GM12872 (cell line): Measurements from ENCODE around the gene PARL.
A peak's percentile ranks its signal among the peaks of the same experiment; 100 is the strongest.

Experiments
- TF ChIP-seq, protein P1 (sequence below): IDR thresholded peaks from 3 replicates; pipeline ENCODE4 v1.5.1; 2011; ENCODE audit warnings: low read depth, mild to moderate bottlenecking, low read length, moderate library complexity; ENCODE audit not compliant: insufficient read depth

Gene PARL

DNA sequence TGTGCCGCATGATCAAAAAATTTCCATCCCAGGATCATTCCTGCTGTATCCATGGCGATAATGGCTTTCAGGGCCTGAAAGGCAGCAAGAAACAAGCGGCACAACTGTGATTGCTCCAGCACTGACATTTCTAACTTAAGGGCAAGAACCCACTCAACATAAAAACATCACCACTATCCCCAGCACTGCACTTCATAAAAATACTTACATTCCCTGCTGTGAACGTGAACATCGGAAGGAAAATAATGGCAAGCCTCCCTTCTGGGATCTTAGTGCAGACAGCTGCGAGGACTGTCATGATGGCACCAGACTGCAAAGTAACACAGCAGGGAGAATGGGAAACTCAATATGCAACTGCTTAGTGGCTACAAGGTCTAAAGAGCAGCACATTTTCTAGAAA lies 51.2 kb downstream of the PARL start:
- TF ChIP-seq, protein P1, sequence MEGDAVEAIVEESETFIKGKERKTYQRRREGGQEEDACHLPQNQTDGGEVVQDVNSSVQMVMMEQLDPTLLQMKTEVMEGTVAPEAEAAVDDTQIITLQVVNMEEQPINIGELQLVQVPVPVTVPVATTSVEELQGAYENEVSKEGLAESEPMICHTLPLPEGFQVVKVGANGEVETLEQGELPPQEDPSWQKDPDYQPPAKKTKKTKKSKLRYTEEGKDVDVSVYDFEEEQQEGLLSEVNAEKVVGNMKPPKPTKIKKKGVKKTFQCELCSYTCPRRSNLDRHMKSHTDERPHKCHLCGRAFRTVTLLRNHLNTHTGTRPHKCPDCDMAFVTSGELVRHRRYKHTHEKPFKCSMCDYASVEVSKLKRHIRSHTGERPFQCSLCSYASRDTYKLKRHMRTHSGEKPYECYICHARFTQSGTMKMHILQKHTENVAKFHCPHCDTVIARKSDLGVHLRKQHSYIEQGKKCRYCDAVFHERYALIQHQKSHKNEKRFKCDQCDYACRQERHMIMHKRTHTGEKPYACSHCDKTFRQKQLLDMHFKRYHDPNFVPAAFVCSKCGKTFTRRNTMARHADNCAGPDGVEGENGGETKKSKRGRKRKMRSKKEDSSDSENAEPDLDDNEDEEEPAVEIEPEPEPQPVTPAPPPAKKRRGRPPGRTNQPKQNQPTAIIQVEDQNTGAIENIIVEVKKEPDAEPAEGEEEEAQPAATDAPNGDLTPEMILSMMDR, result no peak

DNA sequence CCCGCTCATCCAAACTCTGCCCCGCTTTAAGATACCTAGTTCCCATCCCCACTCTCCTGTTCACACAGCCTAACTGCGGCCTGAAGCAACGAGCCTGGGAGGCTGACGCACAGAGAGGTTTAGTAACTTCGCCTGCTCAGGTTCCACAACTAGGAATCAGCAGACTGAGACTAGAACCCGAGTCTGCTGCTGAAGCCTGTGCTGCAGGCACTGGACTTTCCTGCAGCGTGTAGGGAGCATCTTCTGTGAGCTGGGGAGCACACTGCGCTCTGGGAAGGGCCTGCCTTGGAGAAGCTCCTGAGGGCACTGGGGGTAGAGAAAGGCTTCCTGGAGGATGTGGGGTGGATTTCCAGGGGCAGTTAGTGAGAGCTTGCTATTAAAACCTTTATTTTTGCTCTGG lies 54.5 kb downstream of the PARL start:
- TF ChIP-seq, protein P1, result no peak

DNA sequence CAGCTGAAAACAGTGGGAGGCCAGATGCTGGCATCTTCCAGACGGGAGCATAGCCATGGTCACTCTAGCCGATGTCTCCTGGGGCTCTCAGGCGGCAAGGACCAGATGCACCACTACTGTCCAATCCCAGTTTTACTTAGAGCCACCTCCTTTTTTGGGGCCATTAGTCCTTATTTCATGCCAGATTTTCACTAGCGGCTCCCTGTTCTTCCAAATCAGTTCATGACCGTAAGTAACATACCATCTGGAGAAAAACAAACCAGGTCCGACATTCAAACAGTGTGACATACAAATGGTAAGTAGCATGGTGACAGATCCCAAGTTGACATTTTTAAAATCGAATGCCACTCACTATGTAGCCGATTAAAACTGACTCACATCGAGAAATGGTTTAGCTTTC lies 55.2 kb downstream of the PARL start:
- TF ChIP-seq, protein P1, result no peak

DNA sequence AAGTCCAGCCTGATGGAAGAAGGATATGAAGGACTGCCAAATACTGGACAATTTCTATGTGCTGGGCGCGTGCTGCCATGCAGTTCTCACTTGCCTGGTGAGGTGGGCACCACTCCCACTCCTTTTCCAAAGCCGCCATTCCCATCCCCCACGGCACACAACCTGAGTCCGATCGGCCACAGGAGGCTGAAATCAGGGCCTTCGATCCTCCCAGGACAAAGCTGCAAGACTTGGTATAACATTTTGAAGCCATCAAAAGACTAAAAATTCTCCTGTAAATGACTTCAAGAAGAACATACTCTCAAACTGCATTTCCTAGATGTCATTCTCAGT lies 56.2 kb downstream of the PARL start:
- TF ChIP-seq, protein P1, result no peak

DNA sequence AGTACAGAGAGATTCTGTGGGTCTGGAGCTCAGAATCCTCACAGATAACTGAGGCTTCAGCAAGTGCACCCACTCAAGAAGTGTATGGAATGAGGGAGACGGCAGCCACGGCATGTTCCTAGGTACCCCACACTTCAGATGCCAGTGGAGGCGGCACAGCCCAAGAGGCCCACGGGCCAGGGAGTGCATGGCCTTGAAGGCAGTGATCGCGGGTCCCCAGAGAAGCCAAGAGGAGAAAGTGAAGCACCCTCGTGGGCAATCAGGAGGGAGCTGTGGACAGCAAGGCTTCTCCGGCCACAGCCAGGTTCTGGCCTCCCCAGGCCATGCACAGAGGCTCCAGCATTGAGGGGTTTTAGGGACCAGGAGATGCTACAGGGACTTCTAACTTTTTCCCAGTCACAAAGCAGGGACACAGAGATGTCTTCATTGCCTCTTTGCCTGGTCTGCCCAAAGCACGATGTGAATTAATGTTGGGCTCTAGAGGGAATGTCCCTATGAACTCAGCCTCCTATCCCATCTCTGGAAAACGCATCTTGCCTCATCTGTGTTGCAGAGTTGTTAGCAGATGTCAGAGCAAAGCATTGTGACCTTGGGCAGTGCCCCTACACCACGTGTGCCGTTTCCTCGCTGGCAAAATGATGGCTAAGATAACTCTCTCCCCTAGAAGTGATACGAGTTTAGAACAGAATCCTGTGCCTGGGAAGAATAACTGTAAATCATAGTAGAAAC lies 56.7 kb downstream of the PARL start:
- TF ChIP-seq, protein P1, result no peak

DNA sequence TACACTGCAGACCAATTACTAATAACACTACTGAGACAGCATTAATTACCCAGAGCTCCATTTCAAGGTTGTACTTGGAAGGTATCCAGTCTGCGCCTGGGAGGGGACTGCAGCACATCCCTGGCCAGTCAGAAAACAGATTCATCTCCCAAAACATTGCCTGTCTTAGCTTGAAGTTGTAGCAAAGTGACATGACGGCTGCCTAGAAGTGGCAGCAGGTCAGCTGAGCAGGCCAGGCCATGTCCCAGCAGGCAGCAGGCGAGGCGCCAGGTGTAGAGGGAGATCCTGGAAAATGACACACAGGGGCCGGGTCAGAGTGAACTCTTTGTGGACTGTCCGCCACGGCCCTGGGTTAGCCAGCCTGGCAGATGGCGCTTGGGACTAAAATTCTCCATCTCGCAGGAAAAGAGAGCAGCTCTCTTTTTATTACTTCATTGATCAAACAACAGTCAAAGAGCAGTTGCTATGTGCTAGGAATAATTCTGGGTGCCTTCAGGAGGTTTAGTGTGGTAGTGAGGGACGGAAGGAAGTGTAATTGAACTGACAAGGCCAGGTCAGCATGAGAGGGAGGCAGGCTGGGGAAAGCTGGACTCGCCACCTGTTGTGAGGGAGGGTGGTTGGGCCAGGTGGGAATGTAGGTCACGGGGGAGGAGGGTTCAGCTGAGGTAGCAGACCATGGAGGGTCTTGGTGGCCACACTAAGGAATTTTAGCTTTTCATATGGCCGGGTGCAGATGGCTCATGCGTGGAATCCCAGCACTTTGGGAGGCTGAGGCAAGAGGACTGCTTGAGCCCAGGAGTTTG lies 58.0 kb downstream of the PARL start:
- TF ChIP-seq, protein P1, result no peak

DNA sequence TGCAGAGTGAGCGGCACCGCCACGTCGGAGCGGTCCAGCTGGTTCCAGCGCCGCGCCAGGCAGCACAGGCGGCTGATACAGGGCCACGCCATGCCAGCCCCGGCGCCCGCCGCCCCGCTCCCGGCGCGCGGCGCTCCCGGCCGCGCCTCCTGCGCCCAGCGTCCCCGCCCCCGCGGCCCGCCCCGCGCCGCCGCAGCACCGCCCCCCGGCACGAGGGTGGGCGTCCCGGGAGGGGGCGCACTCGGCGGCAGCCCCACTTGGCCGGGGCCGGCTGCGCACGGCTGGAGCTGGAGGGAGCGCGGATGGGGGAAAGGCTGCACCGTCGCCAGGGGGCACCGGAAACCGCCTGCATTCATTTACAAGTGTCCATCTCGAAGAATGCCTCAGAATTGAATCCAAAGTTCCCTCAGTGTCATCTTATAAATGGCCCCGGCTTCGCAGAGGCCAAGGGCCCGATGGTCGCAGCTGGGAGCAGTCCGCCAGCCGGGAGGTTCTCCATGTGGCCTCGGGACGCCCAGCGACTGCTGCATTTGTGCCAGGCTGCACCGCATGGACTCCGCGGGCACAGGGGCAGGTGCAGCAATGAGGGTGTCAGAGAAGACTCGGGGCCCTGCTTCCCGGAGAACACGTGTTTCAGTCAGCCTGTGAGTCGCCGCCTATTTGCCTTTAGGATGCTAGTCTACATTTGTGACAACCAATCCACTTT lies 59.1 kb downstream of the PARL start, which contains the start of gene MAP6D1:
Gene MAP6D1, minus strand, starts transcription at position 122 of the 706 bp plus-strand sequence. Its CDS starts 30 bp downstream, at position 92.
- TF ChIP-seq, protein P1, result peak; percentile 35; the same call in 2 of the 3 replicates
